WTC11 (cell line): Measurements from ENCODE around the gene SQOR. TPM values are rescaled to one million over a fixed set of nuclear protein-coding genes. Genes with fewer than 3 reads are reported as not detected.
"Not testable (repeated sequence)": the region's sequence is repeated elsewhere in the genome, so short reads cannot be mapped to it uniquely, and the experiment has no call there.

ENCODE experiments used
- ATAC-seq: fragments of 200-7000 bp; cut with Tn5 transposase; 2 replicates; pipeline ENCODE4 v1.10.0; 2021; ENCODE audit warnings: mild to moderate bottlenecking, moderate library complexity
- CTCF ChIA-PET: fragments of 300-600 bp; sonication (Branson Sonifier 250); formaldehyde crosslinking; loops from one replicate; lab custom pipeline; 2021; ENCODE audit warnings: antibody characterized with exemption; lab: Charles Lee
- POLR2A ChIA-PET: fragments of 350-600 bp; sonication (Branson Sonifier 250); formaldehyde crosslinking; loops from one replicate; lab custom pipeline; 2021; ENCODE audit warnings: antibody characterized with exemption; lab: Charles Lee
- DNase-seq: peaks from one replicate; pipeline ENCODE4 v3.0.0; 2021; ENCODE audit warnings: low spot score
- H3K27ac Mint-ChIP-seq: 2 replicates; pipeline ENCODE4 v1.8.0; 2021; ENCODE audit warnings: mixed read lengths
- H3K27me3 Mint-ChIP-seq: 2 replicates; pipeline ENCODE4 v1.8.0; 2021; ENCODE audit warnings: low read depth, mild to moderate bottlenecking, moderate library complexity, mixed read lengths
- H3K36me3 Mint-ChIP-seq: 2 replicates; pipeline ENCODE4 v1.8.0; 2021; ENCODE audit warnings: mixed read lengths
- H3K4me1 Mint-ChIP-seq: 2 replicates; pipeline ENCODE4 v1.8.0; 2022; ENCODE audit warnings: mixed read lengths
- H3K4me3 Mint-ChIP-seq: 2 replicates; pipeline ENCODE4 v1.8.0; 2021; ENCODE audit warnings: mild to moderate bottlenecking, moderate library complexity, mixed read lengths
- H3K9me3 Mint-ChIP-seq: 2 replicates; pipeline ENCODE4 v1.8.0; 2021; ENCODE audit warnings: mixed read lengths
- CDX4 ChIP-seq: fragments of 250-450 bp; sonication (Bioruptor Pico); IDR thresholded peaks from 2 replicates; pipeline ENCODE4 v1.9.0; 2021; ENCODE audit warnings: moderate library complexity, mild to moderate bottlenecking, inconsistent platforms, borderline replicate concordance
- E2F5 ChIP-seq: sonication (generic); formaldehyde crosslinking; IDR thresholded peaks from 2 replicates; pipeline ENCODE4 v1.8.1; 2022; ENCODE audit warnings: mild to moderate bottlenecking, moderate library complexity, missing genetic modification reagents
- FOXJ3 ChIP-seq: sonication (generic); formaldehyde crosslinking; IDR thresholded peaks from 2 replicates; pipeline ENCODE4 v1.9.0; 2021; ENCODE audit warnings: missing genetic modification reagents, mild to moderate bottlenecking, borderline replicate concordance
- FOXK1 ChIP-seq: sonication (generic); formaldehyde crosslinking; IDR thresholded peaks from 2 replicates; pipeline ENCODE4 v1.8.0; 2022; ENCODE audit warnings: mild to moderate bottlenecking, moderate library complexity, missing genetic modification reagents
- GABPB1 ChIP-seq: sonication (generic); formaldehyde crosslinking; IDR thresholded peaks from 2 replicates; pipeline ENCODE4 v1.8.1; 2023; ENCODE audit warnings: mild to moderate bottlenecking, missing genetic modification reagents
- GRHL2 ChIP-seq: fragments of 250-450 bp; sonication (Bioruptor Pico); IDR thresholded peaks from 2 replicates; pipeline ENCODE4 v1.8.0; 2022; ENCODE audit warnings: mild to moderate bottlenecking, moderate library complexity; ENCODE audit not compliant: insufficient replicate concordance, severe bottlenecking
- HMGXB4 ChIP-seq: sonication (generic); formaldehyde crosslinking; IDR thresholded peaks from 2 replicates; pipeline ENCODE4 v1.8.1; 2023; ENCODE audit warnings: mild to moderate bottlenecking, moderate library complexity, missing genetic modification reagents
- IRF2 ChIP-seq: sonication (generic); formaldehyde crosslinking; IDR thresholded peaks from 2 replicates; pipeline ENCODE4 v1.8.0; 2022; ENCODE audit warnings: low read depth, missing genetic modification reagents, borderline replicate concordance
- JUN ChIP-seq: sonication (generic); formaldehyde crosslinking; IDR thresholded peaks from 2 replicates; pipeline ENCODE4 v1.8.0; 2023; ENCODE audit warnings: mild to moderate bottlenecking, missing genetic modification reagents
- MXD4 ChIP-seq: fragments of 250-450 bp; sonication (Bioruptor Pico); IDR thresholded peaks from 2 replicates; pipeline ENCODE4 v1.8.0; 2021; ENCODE audit warnings: mild to moderate bottlenecking, moderate library complexity, borderline replicate concordance
- MYBL2 ChIP-seq: sonication (generic); formaldehyde crosslinking; IDR thresholded peaks from 2 replicates; pipeline ENCODE4 v1.8.1; 2023; ENCODE audit warnings: mild to moderate bottlenecking, moderate library complexity, missing genetic modification reagents
- SOX15 ChIP-seq: fragments of 250-450 bp; sonication (Bioruptor Pico); IDR thresholded peaks from 2 replicates; pipeline ENCODE4 v1.9.0; 2021; ENCODE audit warnings: mild to moderate bottlenecking
- TP53 ChIP-seq: sonication (generic); formaldehyde crosslinking; IDR thresholded peaks from 2 replicates; pipeline ENCODE4 v1.8.1; 2023; ENCODE audit warnings: mild to moderate bottlenecking, missing genetic modification reagents
- ZNF416 ChIP-seq: fragments of 250-450 bp; sonication (Bioruptor Pico); IDR thresholded peaks from 2 replicates; pipeline ENCODE4 v1.9.0; 2021; ENCODE audit warnings: mild to moderate bottlenecking, inconsistent platforms
- ZNF532 ChIP-seq: fragments of 250-450 bp; sonication (Bioruptor Pico); IDR thresholded peaks from 2 replicates; pipeline ENCODE4 v1.9.0; 2021; ENCODE audit warnings: mild to moderate bottlenecking, borderline replicate concordance
- total RNA-seq: library from RNA; stranded (reverse); gene quantifications from 3 replicates; pipeline ENCODE4 v1.2.3, GENCODE V29; 2021

SQOR gene
- total RNA-seq, 1 experiment from 2014 or later = 0.72 TPM

- no peak for ATAC-seq
- no peak for DNase-seq
- ChIA-PET CTCF (interaction anchor here (1.6 to 1.9 kb wide), 2 partner anchors 12 to 14 kb away, joined by 4 read pairs; no protein-coding TSS in a partner anchor), POLR2A (no interaction called here)
- TF ChIP-seq FOXJ3 (CRISPR knock-in tag) (no peak), CDX4 (CRISPR knock-in tag) (no peak), FOXK1 (CRISPR knock-in tag) (no peak), JUN (CRISPR knock-in tag) (no peak), TP53 (CRISPR knock-in tag) (no peak), ZNF416 (CRISPR knock-in tag) (no peak), GABPB1 (CRISPR knock-in tag) (no peak), GRHL2 (CRISPR knock-in tag) (no peak), SOX15 (CRISPR knock-in tag) (no peak), MYBL2 (no peak), ZNF532 (CRISPR knock-in tag) (no peak)
- 0 out of 2 replicates have a peak, but pooled peaks cover 2% of the 10 kb centered on the region for H3K4me1 Mint-ChIP-seq
- H3K9me3 Mint-ChIP-seq = peaks cover 7% of the 10 kb centered on the region
- no peaks in the 10 kb centered on the region for H3K36me3 Mint-ChIP-seq
- no peak overlapping the region for H3K4me3 Mint-ChIP-seq
- peaks cover 4% of the 10 kb centered on the region; the same call in 1 of the 2 replicates for H3K27me3 Mint-ChIP-seq
- no peak overlapping the region for H3K27ac Mint-ChIP-seq
Observed at GRCh38 chr15:45648521-45649200, 13.8 kb downstream of the SQOR start.

- H3K27me3 Mint-ChIP-seq, ATAC-seq, POLR2A ChIA-PET, H3K4me3 Mint-ChIP-seq, DNase-seq, H3K4me1 Mint-ChIP-seq, H3K36me3 Mint-ChIP-seq, H3K27ac Mint-ChIP-seq: not testable (repeated sequence)
- H3K9me3 Mint-ChIP-seq = peaks cover 12% of the 10 kb centered on the region
- CTCF ChIA-PET = interaction anchor here (1.9 kb wide), 1 partner anchor 11 kb away, joined by 4 read pairs; no protein-coding TSS in a partner anchor
Observed at GRCh38 chr15:45650007-45650406, 15.2 kb downstream of the SQOR start.

GRCh38 chr15:45650889-45651525 lies 16.2 kb downstream of the SQOR start:
- Mint-ChIP-seq H3K9me3 (peaks cover 12% of the 10 kb centered on the region), H3K36me3 (no peaks in the 10 kb centered on the region), H3K4me1 (no peaks in the 10 kb centered on the region), H3K4me3 (no peak overlapping the region), H3K27me3 (peaks cover 4% of the 10 kb centered on the region; the same call in 1 of the 2 replicates), H3K27ac (no peak overlapping the region)
- ChIA-PET CTCF (interaction anchor here (0.6 to 1.4 kb wide), 2 partner anchors 10 to 173 kb away, joined by 3 to 4 read pairs; no protein-coding TSS in a partner anchor), POLR2A (no interaction called here)
- DNase-seq (no peak), ATAC-seq (no peak)
- TF ChIP-seq GABPB1 (CRISPR knock-in tag) (no peak), IRF2 (no peak), HMGXB4 (CRISPR knock-in tag) (no peak), MXD4 (CRISPR knock-in tag) (no peak), E2F5 (no peak)
